Activated effector memory CD4-positive, alpha-beta T cell treated with anti-CD3 and anti-CD28 coated beads, Interleukin-2, amount 50 U/mL, for 16 hours (primary cell): ENCODE results near the gene DDIT3.

Experiments used
- DNase-seq: peaks from one replicate; pipeline ENCODE4 v3.0.0-alpha.2; 2020

Gene DDIT3

DNA sequence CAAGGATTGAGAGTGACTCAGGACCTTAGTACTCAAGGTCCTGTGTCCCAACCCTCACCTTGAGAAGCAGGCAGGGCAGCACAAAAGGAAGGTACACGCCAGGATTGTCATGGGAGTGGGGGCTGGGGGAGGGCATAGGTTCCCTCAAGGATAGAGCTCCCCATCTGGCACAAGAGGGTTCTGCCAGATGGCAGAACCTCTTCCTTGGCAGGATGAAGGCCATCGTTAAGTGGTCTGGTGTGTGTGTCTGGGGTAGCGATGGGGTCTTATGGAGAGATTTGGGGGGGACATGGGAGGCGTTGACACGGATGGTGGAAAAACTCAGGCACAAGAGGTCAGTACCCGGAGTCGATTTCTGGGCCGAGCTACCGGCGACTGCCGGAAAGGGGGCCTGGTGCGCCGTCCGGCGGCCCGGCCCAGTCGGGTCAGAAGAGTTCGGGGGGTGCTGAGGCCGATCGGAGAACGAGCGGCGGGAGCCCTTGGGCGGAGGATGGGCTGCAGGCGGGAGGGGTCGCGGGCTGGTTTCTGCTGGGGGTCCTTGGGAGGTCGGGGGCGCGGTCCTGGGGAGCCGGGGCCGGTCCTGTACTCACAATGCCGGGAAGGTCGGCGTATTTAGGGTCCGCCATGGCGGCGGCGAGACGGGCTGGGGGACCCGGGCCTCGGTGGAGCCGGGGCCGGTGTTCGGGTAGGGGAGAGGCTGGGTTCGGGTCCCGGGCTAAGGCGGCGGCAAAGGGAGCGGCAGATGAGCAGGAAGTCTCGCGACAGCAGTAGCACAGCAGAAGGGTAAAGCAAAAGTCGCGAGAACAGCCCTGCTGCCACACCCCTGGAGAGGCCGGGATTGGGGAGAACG lies 26.3 kb upstream of the DDIT3 start, which contains the start of gene DCTN2:
DCTN2 (minus strand) TSS at position 755 of the 850 bp plus-strand sequence; CDS start at position 626, 129 bp downstream.
- DNase-seq = peak; percentile 96

- DNase-seq = no peak
Observed at GRCh38 chr12:57545809-57546437, 25.6 kb upstream of the DDIT3 start.

DNA sequence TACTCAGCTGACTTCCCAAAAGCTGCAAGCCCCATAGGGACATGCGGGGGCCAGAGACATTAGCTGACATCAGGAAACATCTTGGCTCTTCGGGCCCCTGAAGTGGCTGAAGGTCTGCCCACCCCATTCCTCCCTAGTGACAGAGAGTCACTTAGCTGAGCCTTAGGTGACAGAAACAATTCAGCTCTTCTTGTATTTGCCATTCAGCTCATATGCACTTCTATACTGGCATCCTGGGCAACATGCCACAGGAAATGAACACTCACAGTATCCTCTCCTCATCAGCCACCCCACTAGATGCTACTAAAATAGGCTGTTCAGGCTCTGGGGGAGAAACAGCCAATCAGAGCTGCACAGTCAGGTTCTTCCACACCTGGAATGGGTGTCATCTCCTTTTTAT lies 23.3 kb upstream of the DDIT3 start:
- no peak for DNase-seq

- DNase-seq = no peak
Observed at GRCh38 chr12:57541717-57542116, 21.4 kb upstream of the DDIT3 start.

DNA sequence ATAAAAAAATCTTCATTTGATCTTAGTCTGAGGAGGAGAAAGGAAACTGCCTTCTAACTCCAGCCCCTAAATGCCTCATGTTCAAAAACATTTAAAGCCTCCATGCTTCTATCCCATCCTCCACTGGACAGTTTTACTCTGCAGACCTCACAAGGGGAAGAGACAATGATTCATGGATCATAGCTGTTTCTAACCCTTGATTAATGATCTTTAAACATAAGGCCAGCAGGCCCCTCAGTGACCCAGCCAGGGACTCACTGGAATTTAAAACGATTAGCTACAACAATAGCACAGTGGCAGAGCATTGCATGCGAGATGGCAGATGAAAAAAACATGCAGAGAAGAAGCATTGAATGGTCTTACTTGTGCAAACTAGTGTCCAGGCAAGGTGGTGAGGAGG lies 20.7 kb upstream of the DDIT3 start:
- no peak for DNase-seq

DNA sequence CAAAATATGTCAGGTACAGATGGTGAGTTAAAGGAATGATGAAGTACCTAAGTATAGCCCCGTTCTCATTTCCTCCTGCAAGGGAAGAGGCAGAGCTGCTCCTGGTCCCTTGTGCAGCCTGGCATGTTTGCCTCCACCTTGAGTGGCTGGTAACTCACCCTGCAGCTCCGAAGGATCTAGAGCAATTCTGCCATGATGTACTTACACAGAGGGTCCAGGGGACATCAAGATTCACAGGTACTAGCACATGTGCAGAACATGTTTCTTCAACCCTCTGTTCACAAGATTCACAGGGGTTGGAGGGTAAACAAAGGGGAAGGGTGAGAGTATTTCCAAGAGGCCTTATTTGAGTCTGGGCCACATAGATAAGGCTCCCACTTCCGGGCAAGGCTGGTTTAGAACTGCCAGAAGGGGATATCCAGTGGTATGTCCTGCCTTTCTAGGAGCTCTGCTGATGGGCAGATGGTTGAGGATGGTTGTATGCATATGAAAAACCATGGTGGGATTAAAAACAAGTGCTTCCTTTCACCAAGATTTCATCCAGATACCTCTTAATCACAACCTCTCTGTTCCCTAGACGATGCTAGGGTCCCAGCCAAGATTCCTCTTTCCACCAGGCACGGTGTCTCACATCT lies 18.9 kb upstream of the DDIT3 start:
- DNase-seq = no peak

DNA sequence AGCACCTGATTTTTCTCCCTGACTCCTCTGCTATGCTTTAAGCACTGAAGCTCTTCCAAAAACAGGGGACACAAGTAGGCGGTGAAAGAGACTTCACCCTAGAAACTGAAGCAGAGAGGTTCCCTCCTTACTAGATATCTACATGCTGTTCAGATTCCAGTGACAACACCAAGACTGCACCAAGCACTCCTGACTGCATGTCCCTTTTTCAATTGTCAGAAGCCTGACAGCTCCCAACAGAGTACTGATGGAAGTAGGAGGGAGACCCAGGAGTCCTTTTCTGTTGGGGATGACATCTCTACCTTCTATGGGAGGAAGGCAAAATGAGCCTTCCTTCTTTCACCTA lies 16.3 kb upstream of the DDIT3 start:
- DNase-seq = no peak

DNA sequence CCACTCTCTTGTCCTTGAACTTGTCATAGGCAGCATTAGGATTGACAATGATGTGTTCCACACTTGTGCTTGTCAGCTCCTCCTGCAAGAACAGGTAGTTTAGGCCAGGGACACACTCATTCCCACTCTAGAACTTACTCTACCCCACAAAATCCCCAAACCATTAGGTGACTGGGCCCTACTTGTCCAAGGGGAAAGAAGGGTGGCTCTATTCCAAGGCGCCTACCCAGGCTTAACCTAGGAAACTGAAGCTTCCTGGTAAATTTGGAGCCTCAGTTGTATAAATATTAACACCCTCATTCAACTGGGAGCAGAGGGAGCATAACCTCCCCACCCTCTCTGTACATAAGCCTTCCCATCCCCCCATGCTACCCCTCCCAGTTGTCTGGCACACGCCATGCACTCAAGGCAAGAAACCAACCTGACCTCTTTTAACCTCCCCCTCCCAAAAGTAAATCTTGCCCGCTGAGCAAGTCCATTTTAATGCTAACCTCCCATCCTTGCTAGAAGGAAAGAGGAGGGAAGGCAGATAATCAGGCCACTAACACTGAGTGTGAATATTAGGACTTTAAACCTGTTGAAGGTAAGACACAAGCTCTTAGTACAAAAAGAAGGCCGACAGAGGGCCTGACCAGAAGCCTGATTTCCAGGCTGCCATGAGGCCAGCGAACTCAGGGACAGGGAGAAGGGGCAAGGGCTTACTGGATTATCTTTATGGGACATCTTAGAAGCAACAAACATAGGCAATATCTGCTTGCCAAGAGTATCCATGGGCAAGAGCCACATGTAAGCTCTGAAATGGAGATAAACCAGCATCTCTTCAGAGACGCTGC lies 15.7 kb upstream of the DDIT3 start:
- peak; percentile 4 for DNase-seq

DNA sequence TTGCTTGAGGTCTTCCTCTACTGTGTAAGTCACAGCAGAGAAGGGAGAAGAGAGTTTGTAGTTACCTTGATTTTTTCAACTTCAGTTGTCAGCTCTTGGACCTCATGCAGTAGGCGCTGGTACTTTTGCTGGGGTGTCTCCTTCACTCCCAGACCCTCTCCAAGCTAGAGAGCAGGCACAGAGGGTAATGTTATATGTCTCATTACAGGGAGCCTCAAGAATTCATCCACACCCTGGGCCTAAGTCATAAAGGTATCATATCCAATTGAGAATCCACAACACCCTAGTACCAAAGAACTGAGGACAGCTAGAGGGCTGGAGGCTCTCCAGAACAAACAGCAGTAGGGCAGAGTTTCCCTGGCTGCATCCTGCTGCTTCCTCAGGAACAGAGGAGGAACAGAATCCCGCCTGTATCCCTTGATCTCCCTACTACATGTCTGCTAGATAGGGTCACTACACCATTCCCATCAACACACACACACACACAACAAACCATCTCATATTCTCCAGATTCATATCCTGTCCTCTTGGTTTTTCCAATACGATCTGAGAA lies 14.8 kb upstream of the DDIT3 start:
- DNase-seq = no peak

GRCh38 chr12:57534250-57534649 lies 13.9 kb upstream of the DDIT3 start:
- DNase-seq = no peak

DNA sequence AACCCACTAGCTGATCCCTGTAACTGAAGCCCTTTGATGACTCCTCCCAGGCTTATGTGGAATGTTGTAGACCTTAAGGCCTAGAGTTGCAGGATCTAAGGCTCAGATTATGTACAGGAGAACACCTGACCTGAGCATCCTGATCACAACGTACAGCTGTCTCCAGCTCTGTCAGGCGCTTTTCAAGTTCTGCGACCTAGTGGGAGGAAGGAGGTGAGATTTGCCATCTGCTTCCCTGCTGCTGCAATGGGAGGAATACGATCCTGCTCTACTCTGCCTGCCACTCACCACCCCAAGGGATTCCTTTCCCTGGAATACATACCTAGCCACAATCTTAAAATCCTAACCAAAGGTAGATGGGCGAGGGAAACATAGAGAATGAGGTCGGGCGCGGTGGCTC lies 12.8 kb upstream of the DDIT3 start:
- no peak for DNase-seq

DNA sequence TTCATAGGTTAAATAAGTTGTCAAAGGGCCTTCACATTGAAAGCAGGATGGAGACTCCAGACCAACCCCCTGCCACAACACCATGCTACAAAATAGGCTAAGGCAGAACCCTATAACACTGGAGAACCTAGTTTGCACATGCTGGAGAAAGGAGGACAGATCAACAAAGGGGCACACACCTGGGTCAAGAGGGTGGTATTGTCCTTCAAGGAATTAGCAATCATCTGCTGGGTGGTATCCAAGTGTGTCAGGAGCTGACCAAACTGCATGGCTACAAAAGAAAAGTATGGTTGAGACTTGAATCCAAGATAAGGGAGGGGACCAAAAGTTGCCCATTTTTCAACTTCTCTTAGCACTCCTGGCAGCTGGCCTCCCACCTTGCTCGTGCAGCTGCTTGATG lies 11.5 kb upstream of the DDIT3 start:
- no peak for DNase-seq

DNA sequence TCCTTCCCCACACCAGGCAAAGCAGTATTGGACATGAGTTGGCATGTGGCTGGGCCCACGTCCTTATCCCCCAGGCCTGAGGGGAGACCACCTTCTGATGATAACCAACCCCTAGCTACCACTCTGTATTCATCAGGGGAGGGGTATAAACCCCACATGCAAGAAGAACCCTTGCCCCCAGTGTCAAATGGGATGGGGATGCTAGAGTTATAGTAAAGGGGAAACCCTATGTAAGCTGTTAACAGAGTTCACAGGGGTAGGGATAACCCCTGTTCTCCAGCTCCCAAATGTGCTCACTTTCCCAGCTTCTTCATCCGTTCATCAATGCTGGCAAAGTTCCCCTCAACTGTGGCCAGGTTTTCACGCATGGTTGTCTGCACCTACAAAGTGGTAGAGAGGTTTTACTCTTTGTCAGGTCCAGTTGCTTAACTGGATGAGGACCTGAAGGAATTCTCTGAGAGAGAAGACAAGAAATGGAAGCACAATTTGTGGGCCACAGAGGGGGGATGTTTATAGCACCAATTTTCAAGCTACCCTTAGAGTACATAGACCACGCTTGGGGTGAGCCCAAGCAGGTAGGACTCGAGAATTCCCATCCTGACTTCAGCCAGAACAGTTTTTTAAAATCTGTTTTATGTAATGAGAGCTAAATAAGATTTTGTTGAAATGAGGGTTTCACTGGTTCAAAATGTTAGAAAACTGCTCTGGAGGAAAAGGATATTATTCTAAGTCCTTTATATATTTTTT lies 10.3 kb upstream of the DDIT3 start:
- no peak for DNase-seq

DNA sequence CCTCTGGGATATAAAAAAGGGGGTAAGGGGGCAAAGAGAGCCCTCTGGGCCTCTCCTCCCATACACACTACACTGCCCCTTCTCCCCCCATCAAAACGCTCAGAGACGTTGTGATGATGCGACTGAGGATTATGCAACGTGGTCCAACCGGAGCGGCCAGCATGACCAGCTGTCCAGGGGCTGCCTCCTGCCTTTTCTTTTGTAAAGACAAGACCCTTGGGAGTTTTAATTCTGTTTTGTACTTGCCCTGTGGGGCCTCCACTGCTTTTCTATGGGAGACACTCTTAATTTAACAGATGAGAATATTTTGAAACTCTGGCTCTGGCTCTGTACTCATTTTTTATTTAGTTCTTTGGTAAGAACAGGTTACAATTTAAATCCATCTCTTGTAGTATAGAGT lies 9.5 kb upstream of the DDIT3 start:
- DNase-seq = no peak

GRCh38 chr12:57528831-57529555 lies 8.7 kb upstream of the DDIT3 start:
- no peak for DNase-seq

DNA sequence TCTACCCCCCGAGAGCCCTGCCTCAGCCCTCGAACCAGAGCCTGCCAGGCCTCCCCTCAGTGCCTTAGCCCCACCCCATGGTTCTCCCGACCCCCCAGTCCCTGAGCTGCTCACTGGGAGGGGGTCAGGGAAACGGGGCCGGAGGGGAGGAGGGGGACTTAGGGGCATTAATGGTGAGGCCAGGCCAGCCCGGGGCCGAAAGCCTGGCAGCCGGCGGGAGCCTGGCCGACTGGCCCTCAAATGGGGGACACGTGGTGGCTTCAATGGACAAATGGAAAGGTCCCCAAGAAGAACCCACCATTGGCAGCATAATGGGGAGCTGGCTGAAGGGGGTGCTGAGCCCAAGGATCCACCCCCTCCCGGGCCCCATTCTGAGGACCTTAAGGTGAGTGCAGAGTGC lies 7.9 kb upstream of the DDIT3 start:
- no peak for DNase-seq

- DNase-seq = no peak
Observed at GRCh38 chr12:57527184-57527583, 6.9 kb upstream of the DDIT3 start.

DNA sequence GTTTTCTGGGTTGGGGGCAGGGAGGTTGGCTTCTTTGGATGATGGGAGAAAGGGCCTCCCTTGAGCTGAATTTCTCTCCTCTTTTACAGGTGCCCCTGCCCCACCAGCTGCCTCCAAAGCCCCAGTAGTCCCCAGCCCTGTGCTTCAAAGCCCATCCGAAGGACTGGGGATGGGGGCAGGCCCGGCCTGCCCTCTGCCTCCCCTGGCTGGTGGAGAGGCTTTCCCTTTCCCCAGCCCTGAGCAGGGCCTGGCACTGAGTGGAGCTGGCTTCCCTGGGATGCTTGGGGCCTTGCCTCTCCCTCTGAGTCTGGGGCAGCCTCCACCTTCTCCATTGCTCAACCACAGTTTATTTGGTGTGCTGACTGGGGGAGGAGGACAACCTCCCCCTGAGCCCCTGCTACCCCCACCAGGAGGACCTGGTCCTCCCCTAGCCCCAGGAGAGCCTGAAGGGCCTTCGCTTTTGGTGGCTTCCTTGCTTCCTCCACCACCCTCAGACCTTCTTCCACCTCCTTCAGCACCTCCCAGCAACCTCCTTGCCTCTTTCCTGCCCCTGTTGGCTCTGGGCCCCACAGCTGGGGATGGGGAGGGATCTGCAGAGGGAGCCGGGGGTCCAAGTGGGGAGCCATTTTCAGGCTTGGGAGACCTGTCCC lies 6.3 kb upstream of the DDIT3 start:
- no peak for DNase-seq

DNA sequence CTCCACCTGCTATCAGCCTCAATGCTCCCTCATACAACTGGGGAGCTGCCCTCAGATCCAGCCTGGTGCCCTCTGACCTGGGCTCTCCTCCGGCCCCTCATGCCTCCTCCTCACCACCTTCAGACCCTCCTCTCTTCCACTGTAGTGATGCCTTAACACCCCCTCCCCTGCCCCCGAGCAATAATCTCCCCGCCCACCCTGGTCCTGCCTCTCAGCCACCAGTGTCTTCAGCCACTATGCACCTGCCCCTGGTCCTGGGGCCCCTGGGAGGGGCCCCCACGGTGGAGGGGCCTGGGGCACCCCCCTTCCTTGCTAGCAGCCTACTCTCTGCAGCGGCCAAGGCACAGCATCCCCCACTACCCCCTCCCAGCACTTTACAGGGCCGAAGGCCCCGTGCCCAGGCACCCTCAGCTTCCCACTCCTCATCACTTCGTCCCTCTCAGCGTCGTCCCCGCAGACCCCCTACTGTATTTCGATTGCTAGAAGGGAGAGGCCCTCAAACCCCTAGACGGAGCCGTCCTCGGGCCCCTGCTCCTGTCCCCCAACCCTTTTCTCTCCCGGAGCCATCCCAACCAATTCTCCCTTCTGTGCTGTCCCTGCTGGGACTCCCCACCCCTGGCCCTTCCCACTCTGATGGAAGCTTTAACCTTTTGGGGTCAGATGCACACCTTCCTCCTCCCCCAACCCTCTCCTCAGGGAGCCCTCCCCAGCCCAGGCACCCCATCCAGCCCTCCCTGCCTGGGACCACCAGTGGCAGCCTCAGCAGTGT lies 5.5 kb upstream of the DDIT3 start:
- no peak for DNase-seq
